HCT116 (cell line): ENCODE data around the gene PHYKPL. TPM values are rescaled to one million over a fixed set of nuclear protein-coding genes. Genes with fewer than 3 reads are reported as not detected.

Experiments used
- ATAC-seq: fragments of 200-7000 bp; cut with Tn5 transposase; 2 replicates; pipeline ENCODE4 v1.9.1; 2020; ENCODE audit warnings: mild to moderate bottlenecking, moderate library complexity
- BruUV-seq: library from RNA; stranded (reverse); fragments of 400-500 nt; replicated peaks from 2 replicates; lab custom pipeline; 2021; lab: Mats Ljungman, UMichigan
- CTCF ChIA-PET: fragments of 300-600 bp; sonication (Branson Sonifier 250); formaldehyde crosslinking; loops from one replicate; lab custom pipeline; 2021; ENCODE audit warnings: antibody characterized with exemption; lab: Charles Lee
- POLR2A ChIA-PET: fragments of 300-600, 350-600 bp; sonication (Branson Sonifier 250); formaldehyde crosslinking; loops from one replicate; lab custom pipeline; 2021; ENCODE audit warnings: antibody characterized with exemption; lab: Charles Lee
- RAD21 ChIA-PET, 2 experiments: fragments of 300-600 bp; sonication (Branson Sonifier 250); formaldehyde crosslinking; loops; one replicate each; lab custom pipeline; 2023; ENCODE audit warnings: low total read pairs in 2 of 2; ENCODE audit not compliant: uncharacterized antibody in 2 of 2, unreplicated experiment in 2 of 2, low non-redundant PET in 1 of 2; lab: Charles Lee
- DNase-seq: peaks from one replicate; pipeline ENCODE4 v3.0.0-alpha.2; 2010; ENCODE audit warnings: low read depth, low spot score
- H2AFZ ChIP-seq: fragments of 200-600 bp; shearing (Covaris generic), sonication (generic); 2 replicates; pipeline ENCODE4 v1.6.1; 2017; ENCODE audit warnings: low read depth, mixed run types, mixed read lengths, antibody characterized with exemption, low read length; ENCODE audit not compliant: poor library complexity, severe bottlenecking
- H3K27ac ChIP-seq: 2 replicates; pipeline ENCODE4 v1.5.1; 2012; ENCODE audit warnings: low read depth, low read length
- H3K27me3 ChIP-seq: fragments of 200-600 bp; sonication (generic); 2 replicates; pipeline ENCODE4 v1.6.1; 2016; ENCODE audit warnings: mixed run types, low read length, mixed read lengths; ENCODE audit not compliant: insufficient read depth
- H3K36me3 ChIP-seq, 2 experiments: fragments of 200-500 bp in 1 of 2; fragments of 200-600 bp in 1 of 2; sonication (Bioruptor generic) in 1 of 2; sonication (generic) in 1 of 2; 2 replicates each; pipeline versions ENCODE4 v1.5.1 to v1.6.1; 2014 to 2016; ENCODE audit warnings: low read length in 2 of 2, inconsistent platforms in 1 of 2, mixed read lengths in 1 of 2, mixed run types in 1 of 2; ENCODE audit not compliant: insufficient read depth in 2 of 2, control insufficient read depth in 1 of 2
- H3K4me1 ChIP-seq, 2 experiments: fragments of 200-600 bp in 1 of 2; sonication (generic) in 1 of 2; 2 replicates each; pipeline versions ENCODE4 v1.5.1 to v1.6.1; 2012 to 2017; ENCODE audit warnings: low read length in 2 of 2, inconsistent platforms in 1 of 2, mild to moderate bottlenecking in 1 of 2, mixed read lengths in 1 of 2, mixed run types in 1 of 2, moderate library complexity in 1 of 2; ENCODE audit not compliant: insufficient read depth in 2 of 2, control insufficient read depth in 1 of 2
- H3K4me2 ChIP-seq: fragments of 200-600 bp; sonication (generic); 2 replicates; pipeline ENCODE4 v1.6.1; 2017; ENCODE audit warnings: mixed run types, low read length, mixed read lengths
- H3K4me3 ChIP-seq, 2 experiments: fragments of 200-600 bp in 1 of 2; sonication (generic) in 1 of 2; replicated peaks in 1 of 2; 2 replicates each; pipeline ENCODE4 v1.5.1; 2011 to 2016; ENCODE audit warnings: low read length in 2 of 2, control low read depth in 1 of 2, low read depth in 1 of 2, mild to moderate bottlenecking in 1 of 2, mixed read lengths in 1 of 2, mixed run types in 1 of 2
- H3K79me2 ChIP-seq: fragments of 200-600 bp; sonication (generic); 2 replicates; pipeline ENCODE4 v1.6.1; 2017; ENCODE audit warnings: mild to moderate bottlenecking, mixed run types, low read length, moderate library complexity, mixed read lengths; ENCODE audit not compliant: insufficient read depth
- H3K9ac ChIP-seq: fragments of 200-600 bp; sonication (generic); 2 replicates; pipeline ENCODE4 v1.6.1; 2016; ENCODE audit warnings: low read length, mixed read lengths
- H3K9me2 ChIP-seq: fragments of 200-600 bp; sonication (generic), shearing (Covaris generic); 2 replicates; pipeline ENCODE4 v1.6.1; 2017; ENCODE audit warnings: mixed run types, mild to moderate bottlenecking, moderate library complexity; ENCODE audit not compliant: insufficient read depth
- H3K9me3 ChIP-seq, 2 experiments: fragments of 200-500 bp in 1 of 2; fragments of 200-600 bp in 1 of 2; sonication (Bioruptor generic) in 1 of 2; sonication (generic) in 1 of 2; 2 replicates each; pipeline ENCODE4 v1.6.1; 2014 to 2017; ENCODE audit warnings: low read length in 2 of 2, mixed read lengths in 2 of 2, inconsistent platforms in 1 of 2, low read depth in 1 of 2, mild to moderate bottlenecking in 1 of 2, mixed run types in 1 of 2, moderate library complexity in 1 of 2; ENCODE audit not compliant: control insufficient read depth in 1 of 2, insufficient read depth in 1 of 2
- H4K20me1 ChIP-seq: fragments of 200-600 bp; sonication (generic), shearing (Covaris generic); 2 replicates; pipeline ENCODE4 v1.6.1; 2017; ENCODE audit warnings: mixed run types, mild to moderate bottlenecking, moderate library complexity; ENCODE audit not compliant: insufficient read depth
- CEBPB ChIP-seq: IDR thresholded peaks from 2 replicates; pipeline ENCODE4 v1.6.1; 2012; ENCODE audit warnings: low read depth
- EGR1 ChIP-seq: IDR thresholded peaks from 2 replicates; pipeline ENCODE4 v1.6.1; 2012; ENCODE audit warnings: low read depth
- ELF1 ChIP-seq: IDR thresholded peaks from 2 replicates; pipeline ENCODE4 v1.6.1; 2012; ENCODE audit warnings: low read depth, borderline replicate concordance
- EZH2 ChIP-seq: fragments of 200-600 bp; sonication (generic); IDR thresholded peaks from 2 replicates; pipeline ENCODE4 v1.6.1; 2017; ENCODE audit warnings: antibody characterized with exemption, mixed run types
- EZH2phosphoT487 ChIP-seq: fragments of 200-600 bp; IDR thresholded peaks from 2 replicates; pipeline ENCODE4 v1.6.1; 2018; ENCODE audit warnings: antibody characterized with exemption, borderline replicate concordance
- FOSL1 ChIP-seq: IDR thresholded peaks from 2 replicates; pipeline ENCODE4 v1.6.1; 2012; ENCODE audit warnings: low read depth
- SRF ChIP-seq: IDR thresholded peaks from 2 replicates; pipeline ENCODE4 v1.6.1; 2012; ENCODE audit warnings: low read depth
- TCF7L2 ChIP-seq: IDR thresholded peaks from 2 replicates; pipeline ENCODE4 v1.7.0; 2011; ENCODE audit warnings: borderline replicate concordance, inconsistent platforms; ENCODE audit not compliant: insufficient read depth, insufficient read length; ENCODE audit errors: extremely low read depth
- intact Hi-C: fragments of 100-400 bp; cut with micrococcal nuclease; formaldehyde crosslinking; loops from 2 replicates; pipeline ENCODE4 v1.10.0; 2022
- total RNA-seq: library from RNA; stranded (reverse); gene quantifications from one replicate; pipeline ENCODE4 v1.2.1, GENCODE V29; 2021; ENCODE audit not compliant: unreplicated experiment

PHYKPL gene
- total RNA-seq, 1 experiment from 2014 or later, result 57.8 TPM

DNA sequence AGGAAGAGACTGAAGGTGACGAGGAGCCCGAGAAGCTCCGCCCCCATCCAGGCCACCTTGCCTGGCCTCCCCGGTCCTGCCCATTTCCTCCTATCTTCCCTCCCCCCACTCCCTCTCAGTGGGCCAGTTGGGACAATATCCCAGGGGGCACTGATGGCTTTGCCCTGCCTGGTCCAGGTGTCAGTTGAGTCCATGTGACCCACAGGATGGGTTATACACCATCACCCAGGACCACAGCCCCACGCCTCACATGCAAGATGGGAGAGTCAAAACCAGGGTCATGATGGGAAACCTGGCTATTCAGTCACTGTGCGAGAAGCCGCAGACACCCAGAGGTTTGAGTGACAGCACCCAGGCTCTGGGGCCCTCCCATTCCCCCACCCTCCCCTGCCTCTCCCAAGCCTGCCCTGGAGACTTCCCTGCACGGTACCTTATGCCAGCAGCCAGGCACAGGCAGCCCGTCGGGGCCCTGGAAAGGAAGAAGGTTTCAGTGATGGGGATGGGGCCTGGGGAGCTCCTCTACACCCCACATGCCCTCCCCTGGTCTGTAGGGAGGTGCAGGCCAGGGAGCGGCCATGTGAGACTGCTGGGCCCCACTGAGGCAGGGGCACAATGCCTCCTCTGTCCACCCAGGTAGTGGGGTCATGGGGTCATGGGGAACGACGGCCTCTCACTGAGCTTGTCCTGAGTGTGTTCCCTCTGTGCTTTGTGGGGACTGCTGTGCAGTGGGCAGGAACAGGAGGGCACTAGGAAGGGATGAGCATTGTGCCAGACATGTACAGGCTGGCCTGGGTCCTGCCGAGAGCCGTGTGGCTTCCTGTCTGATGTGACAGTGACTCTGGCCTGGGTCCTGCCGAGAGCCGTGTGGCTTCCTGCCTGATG, 6.3 kb upstream of the PHYKPL start:
- Histone ChIP-seq H3K36me3 (no peaks in the 10 kb centered on the region), H3K4me2 (no peak overlapping the region), H3K27ac (no peak overlapping the region), H4K20me1 (no peaks in the 10 kb centered on the region), H2AFZ (no peak overlapping the region), H3K79me2 (no peaks in the 10 kb centered on the region), H3K4me1 (peaks cover 0 to 5% of the 10 kb centered on the region in 2 experiments; a peak in 2 of 4 replicates), H3K9me2 (no peaks in the 10 kb centered on the region), H3K27me3 (no peaks in the 10 kb centered on the region), H3K4me3 (no peak overlapping the region), H3K9me3 (no peaks in the 10 kb centered on the region), H3K9ac (no peak overlapping the region)
- no peak for ATAC-seq
- no TSS peak for BruUV-seq
- CTCF ChIA-PET, result no interaction called here
- intact Hi-C loops, result loop anchor here (5.0 kb wide), 1 partner anchor 313 kb away; no protein-coding TSS in a partner anchor
- POLR2A ChIA-PET, result no interaction called here
- TF ChIP-seq SRF (no peak), EZH2 (no peak), EZH2phosphoT487 (no peak), ELF1 (no peak)
- DNase-seq, result no peak
- RAD21 ChIA-PET, result no interaction called here

DNA sequence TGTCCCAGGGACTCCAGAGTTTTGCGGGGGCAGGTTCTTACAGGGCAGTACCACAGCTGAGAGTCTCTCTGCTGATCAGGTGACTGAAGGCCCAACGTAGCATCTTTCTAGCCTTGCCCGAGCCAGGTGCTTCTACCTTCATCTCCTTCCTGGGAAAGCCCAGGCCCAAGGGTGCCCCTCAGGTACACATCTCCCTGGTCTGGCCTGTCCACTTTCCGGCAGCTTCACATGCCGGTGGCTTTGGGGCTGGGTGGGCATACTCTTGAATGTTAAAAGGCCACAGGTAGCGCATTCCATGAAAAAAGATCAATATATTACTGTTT, 5.7 kb upstream of the PHYKPL start:
- Histone ChIP-seq H3K9me3 (no peaks in the 10 kb centered on the region), H3K36me3 (no peaks in the 10 kb centered on the region), H3K4me3 (no peak overlapping the region), H3K9ac (no peak overlapping the region), H4K20me1 (no peaks in the 10 kb centered on the region), H3K27me3 (no peaks in the 10 kb centered on the region), H3K79me2 (no peaks in the 10 kb centered on the region), H3K4me2 (no peak overlapping the region), H3K9me2 (no peaks in the 10 kb centered on the region), H3K4me1 (peaks cover 0 to 5% of the 10 kb centered on the region in 2 experiments; a peak in 2 of 4 replicates), H2AFZ (no peak overlapping the region), H3K27ac (no peak overlapping the region)
- intact Hi-C loops, result loop anchor here (5.0 kb wide), 1 partner anchor 314 kb away; no protein-coding TSS in a partner anchor
- no peak for TF ChIP-seq TCF7L2
- TF ChIP-seq FOSL1, result no peak
- TF ChIP-seq EGR1, result no peak
- no peak for TF ChIP-seq CEBPB
- TF ChIP-seq SRF, result no peak
- BruUV-seq, result no TSS peak
- ChIA-PET RAD21 (no interaction called here), POLR2A (no interaction called here), CTCF (no interaction called here)
- ATAC-seq, result no peak
- no peak for DNase-seq
